ENCODE measurements around the gene SH2D3A.

The SH2D3A gene

DNA sequence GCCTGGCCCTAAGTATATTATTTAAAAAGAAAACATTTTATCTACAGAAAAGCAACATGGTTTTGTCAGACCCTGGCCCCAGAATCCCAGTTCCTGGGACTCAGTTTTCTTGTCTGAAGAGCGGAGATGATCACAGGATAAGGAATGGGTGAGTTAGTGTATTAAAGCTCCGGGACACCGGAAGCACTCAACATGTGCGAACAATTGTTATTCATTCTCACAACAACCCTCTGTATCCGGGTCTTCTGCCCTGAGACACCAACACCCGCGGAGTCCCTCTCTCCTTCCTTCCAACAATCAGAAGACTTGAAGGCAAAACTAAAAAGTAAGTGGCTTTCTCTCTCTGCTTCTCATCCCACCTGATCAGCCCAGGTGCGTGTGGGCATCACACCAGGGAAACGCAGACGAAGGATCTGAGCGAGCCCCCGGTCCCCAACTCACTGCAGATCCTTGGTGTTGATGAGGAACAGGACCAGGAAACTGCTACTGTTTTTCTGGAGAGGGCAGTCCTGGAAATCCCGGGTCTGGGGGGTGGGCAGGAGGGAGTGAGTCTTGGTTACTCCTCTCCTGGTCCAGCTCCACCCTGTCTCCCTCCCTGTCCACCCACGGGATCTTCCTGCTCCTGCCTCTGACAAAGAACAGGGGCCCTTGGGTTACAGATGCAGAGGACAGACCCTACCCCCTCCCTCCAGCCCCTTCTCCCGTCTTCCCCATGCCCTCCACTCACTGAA lies 31.9 kb downstream of the SH2D3A start:
- no peak for FAIRE-seq

DNA sequence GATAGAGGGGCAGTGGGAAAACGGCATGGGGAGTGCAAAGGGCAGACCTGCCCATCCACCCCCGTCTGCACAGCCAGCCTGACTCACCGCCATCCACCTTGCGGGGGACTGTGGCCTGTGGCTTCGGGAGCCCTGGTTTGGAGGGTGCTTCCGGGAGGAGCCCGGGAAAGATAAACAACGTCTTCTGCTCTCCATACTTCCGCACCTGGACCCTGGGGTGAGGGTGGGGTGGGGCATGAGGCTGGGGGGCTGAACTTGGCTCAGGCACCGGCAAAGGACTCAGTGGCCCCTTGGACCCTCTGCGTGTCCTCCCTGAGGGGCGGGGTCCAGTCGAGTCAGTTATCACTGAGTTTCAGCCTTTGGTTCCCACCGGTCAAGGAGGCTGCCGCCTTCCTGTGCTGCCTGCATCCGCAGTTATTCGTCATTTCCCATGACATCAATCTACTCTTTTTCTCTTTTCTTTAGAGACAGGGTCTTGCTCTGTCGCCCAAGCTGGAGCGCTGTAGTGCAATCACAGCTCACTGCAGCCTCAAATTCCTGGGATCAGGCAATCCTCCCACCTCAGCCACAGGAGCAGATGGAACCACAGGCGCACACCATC lies 33.0 kb downstream of the SH2D3A start:
- FAIRE-seq = no peak

DNA sequence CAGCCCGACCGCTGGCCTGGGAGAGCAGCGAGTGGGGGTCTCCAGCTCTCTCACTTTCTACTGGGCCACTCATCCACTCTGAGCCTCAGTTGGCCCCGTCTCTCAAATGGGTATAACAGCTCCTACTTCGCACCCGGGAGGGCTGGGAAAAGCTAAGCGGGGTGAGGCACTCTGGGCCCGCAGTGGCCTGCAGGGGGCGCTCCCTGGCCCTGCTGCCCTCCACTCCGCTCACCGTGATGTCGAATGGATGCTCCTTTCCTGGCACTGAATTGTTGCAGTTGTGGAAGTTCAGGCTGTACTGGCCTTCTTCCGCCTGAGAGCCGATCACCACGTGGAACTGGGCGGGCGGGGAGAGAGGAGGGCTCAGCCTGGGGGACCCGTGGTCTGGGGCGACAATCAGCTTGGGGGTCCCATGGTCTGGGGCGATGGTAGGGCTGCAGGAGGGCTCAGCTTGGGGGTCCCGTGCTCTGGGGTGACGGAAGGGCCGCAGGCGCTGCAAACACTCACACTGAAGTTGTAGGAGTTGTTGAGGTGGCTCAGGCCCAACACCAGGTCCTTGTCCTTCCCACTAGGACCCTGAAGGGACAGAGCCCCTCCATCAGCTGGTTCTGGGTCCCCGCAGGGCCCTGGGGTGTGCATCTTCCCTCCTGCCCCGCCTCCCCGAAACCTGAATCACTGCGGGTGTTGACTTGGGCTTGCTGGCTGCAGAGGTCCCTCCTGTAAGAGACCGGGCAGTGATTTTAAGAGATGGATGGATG lies 33.7 kb downstream of the SH2D3A start:
- FAIRE-seq = no peak

DNA sequence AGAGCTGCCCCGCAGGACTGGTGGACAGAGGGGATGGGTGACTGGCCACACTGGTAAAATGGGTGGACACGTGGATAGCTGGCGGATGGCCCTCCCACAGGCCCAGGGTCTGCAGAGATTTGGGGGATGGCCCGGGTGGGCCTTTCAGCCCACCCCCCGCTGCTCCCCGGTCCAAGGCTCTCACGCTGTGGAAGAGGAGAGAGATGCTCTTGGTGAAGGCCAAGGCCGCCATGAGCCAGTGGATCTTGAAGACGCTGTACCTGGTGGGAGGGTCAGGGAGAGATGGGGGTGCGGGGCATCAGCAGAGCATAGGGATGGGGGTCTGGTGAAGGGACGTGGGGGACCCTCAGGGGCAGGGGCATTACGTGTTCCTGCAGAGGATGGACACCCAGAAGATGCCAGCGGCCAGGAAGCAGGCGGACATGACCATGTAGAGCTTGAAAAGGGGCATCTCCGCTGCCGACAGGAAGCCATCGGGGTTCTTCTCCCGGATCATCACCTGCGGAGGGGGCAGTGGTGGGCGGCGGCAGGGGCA lies 34.4 kb downstream of the SH2D3A start:
- FAIRE-seq = no peak

DNA sequence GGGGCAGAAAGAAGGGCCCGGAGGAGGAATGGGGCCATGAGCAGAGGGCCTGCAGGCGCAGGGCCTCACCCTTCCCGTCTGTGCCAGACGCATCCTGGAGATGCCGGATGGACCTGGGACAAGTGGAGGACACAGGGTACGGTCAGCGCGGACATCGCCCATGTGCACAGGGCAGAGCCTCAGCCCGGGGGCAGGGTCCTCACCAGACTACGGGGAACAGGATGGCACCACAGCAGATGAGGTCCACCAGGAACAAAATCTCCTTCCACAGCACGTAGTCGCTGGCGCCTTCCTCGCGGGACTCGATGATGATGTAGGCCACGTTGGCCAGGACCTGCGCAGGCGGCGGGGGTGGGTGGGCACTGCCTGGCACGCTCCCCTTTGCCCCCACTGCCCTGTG lies 35.4 kb downstream of the SH2D3A start:
- no peak for FAIRE-seq

DNA sequence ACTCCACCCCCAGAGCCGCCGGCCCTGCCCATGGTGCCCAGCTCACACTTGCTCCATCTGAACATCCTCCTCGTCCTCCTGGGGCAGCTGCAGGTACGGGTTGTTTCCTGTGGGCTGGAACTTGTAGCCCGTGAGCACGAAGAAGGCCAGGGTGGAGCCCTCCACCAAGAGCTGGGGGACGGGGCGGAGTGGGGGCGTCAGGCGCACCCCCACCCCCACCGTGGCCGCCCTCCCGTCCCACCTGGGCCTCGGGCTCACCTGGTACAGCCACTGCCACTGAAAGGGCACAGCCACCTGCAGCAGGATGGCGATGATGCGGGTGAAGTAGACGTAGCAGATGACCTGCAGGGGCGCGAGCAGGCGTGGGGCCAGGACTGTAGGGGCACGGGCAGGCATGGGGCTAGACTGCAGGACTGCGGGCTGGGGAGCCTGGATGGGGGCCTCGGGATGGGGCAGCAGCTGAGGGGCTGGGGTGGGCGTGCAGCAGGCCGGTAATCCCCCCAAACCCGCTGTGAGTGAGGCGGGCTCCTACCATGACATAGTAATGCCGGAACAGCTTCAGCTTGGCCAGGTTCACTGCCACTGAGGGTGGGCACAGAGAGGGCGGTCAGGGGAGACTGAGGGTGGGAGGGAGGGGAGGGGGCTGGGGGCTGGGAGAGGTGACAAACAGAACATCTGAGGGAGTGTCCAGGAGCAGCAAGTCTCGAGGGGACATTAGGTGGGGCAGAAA lies 36.1 kb downstream of the SH2D3A start:
- FAIRE-seq = no peak

DNA sequence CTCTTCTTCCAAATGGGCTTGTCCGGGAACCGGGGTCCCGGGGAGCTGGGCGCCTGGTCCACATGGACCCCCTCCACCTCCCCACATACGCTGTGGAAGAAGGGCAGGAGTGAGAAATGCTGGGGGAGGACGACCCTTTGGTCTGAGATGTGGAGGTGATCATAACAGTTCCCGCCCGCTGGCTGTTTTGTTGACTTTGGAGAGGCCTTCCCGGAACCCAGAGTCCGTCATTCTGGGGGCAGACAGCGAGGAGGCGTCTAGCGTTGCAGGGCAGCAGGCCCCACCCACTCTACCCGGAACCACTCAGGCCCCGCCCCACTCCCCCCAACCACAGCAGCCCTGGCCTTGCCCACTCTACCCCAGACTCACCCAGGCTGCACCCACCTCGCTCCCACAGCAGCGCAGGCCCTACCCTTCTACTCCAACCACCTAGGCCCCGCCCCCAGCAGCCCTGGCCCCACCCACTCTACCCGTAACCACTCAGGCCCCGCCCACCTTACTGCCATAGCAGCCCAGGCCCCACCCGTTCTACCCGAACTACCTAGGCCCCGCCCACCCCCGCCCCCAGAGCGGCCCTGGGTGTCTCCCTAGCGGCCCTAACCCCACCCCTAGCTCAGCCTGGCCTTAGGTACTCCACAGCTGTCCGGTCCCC lies 37.0 kb downstream of the SH2D3A start:
- FAIRE-seq = no peak

DNA sequence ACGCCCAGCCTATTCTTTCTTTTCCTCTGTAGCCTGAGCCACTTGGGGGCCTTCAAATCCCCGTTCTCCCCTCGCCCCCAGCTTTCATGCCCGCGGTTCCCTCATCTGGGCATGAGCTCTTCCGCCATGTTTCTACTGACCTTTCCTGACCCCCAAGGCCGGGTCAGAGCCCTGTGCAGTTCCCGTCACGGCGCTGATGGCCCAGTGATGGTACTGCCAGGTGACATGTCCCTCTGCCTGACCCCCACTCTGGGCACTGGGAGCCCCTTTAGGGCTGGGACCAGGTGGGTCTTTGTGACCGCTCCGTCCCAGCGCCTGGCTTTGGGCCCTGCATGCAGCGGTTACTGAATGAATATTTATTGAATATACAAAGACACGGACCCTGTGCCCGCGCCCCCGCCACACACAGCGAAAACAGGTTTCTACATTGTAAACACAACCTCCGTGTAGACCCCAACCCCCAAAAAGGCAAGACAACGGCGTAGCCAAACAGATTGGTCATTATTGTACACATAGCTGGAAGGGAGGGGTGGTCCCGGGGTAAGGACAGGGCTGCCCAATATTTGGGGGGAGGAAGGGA lies 37.6 kb downstream of the SH2D3A start:
- FAIRE-seq = no peak

DNA sequence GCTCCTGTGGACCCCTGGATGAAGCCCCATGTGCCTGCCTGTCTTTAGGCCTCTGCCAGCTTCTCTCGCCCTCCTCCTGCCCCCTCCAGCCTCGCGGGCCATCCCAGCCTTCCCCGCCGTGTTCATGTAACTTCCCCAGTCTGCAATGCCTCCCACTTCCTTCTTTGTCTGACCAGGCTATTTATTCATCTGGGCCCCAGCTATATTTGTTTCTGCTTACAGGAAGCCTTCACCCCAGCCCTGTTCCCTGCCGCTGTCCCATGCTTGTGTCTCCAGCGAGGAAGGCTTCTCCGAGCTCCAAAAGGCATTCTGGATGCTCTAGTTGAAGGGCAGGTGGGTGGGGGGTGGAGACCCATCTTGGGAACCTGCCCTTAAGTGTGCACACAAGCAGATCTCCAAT lies 38.9 kb downstream of the SH2D3A start:
- FAIRE-seq = no peak

DNA sequence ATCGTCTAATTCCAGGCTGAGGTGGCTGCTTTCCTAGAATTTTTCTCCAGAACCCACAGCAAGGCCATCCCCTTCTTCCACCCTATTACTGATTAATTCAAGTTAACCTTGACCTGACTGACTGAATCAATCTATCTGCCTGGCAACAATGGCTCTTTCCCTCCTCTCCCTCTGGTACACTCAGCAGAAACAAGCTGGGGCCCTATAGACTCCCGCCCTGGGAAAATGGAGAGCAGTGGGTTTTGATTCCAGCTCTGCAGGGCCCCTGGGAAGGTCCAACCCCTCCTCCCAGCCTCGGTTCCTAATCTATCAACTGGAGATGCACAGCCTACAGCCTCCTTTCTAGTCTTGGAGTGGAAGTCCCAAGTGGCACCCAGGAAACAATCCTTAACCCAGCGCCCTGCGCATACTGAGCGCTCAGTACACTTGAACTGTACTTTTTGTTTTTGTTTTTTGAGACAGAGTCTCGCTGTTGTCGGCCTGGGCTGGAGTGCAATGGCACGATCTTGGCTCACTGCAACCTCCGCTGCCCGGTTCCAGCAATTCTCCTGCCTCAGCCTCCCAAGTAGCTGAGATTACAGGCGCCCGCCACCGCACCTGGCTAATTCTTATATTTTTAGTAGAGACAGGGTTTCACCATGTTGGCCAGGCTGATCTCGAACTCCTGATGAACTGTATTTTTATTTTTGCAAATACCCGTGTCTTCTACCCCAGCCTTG lies 41.6 kb downstream of the SH2D3A start:
- FAIRE-seq = no peak

DNA sequence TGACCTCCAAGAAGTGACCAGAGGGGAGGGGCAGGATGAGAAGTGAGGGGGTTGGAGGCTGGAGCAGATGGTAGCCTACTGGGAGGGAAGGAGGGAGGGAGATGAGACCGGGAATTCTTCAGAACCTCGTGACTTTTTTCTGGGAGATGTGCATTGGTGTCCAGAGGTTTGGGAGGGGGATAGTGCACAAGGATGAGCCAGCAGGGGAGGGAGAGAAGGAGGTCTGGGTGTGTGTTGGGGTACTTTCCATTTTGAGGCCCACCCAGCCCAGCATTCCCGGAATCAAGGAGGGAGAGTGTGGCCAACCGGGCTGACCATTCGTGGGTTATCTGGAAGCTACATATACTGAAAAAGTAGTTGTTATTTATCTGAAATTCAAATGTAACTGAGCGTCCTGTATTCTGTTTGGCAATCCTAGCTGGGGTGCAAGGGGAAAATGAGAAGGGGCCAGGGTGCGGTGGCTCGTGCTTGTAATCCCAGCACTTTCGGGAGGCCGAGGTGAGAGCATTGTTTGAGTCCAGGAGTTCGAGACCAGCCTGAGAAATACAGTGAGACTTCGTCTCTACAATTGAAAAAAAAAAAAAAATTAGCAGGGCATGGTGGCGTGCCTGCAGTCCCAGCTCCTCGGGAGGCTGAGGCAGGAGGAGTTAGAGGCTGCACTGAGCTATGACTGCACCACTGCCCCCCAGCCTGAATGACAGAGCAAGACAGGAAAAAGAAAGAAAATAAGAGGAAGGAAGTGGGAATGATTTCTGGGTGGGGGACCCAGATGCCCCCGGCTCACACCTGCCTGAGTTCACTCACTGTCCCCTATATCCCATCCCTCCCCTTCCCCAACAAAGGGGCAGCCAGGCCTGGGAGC lies 42.4 kb downstream of the SH2D3A start:
- no peak for FAIRE-seq

DNA sequence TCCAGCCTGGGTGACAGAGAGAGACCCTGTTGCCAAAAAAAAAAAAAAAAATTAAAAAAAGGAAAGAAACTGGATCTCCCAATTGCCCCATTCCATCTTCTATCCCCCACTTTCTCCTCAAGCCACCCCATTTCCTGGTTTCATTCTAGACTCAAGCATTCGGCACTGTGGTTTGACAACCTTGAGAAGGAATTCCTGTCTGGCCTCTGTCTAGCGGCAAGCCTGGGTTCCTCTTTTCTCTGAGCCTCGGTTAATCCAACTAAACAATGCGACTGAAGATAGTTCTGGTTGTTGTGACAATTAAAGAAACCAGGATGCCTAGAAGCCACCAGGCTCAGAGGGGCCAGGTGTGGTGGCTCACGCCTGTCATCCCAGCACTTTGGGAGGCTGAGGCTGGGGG lies 43.5 kb downstream of the SH2D3A start:
- no peak for FAIRE-seq

DNA sequence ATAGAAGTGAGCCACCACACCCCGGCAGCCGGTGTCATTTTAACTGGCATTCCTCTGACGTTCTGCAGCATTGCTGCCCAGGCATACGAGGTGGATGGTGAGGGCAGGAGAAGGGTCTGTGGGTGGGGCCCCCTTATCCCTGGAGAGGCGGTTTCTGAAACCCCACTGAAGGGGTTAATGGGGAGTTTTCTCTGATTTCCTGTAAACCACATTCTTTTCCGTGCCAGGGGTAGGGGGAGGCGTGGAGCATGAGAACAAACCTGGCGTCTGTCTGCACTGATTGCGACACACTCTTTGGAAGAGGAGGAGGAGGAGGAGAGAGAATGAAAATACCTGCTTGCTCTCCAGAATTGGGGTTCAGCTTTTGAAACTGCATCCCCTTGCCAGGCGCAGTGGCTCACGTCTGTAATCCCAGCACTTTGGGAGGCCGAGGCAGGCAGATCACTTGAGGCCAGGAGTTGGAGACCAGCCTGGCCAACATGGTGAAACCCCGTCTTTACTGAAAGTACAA lies 44.1 kb downstream of the SH2D3A start:
- FAIRE-seq = no peak

DNA sequence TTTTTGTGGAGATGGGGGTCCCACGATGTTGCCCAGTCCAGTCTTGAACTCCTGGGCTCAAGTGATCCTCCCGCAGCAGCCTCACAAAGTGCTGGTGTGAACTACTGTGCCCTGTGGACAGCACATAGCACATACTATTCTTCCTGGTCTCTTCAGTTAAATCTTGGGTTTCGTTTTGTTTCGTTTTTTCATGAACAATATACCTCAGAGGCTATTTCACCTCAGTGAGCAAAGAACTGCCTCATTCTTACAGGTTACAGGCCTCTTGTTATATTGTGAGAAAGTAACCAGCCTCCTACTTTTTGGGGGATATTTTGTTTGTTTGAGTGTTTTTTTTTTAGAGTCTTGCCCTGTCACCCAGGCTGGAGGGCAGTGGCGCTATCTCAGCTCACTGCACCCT lies 45.5 kb downstream of the SH2D3A start:
- no peak for FAIRE-seq

DNA sequence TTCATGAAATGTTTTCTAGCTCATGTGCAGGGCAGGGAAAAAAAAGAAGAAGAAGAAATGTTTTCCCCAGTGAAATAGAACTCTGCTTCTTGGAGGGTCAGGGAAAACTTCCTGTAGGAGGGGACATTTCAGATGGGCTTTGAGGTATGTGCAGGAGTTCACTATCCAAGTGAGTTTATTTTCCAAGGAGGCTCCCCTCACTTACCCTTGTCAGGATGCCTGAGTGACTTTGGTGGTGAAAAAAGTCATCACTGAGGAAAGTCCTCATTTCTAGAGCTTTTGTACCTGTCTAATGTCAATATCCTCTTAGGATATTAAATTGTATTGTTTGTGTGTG lies 46.1 kb downstream of the SH2D3A start:
- FAIRE-seq = no peak

DNA sequence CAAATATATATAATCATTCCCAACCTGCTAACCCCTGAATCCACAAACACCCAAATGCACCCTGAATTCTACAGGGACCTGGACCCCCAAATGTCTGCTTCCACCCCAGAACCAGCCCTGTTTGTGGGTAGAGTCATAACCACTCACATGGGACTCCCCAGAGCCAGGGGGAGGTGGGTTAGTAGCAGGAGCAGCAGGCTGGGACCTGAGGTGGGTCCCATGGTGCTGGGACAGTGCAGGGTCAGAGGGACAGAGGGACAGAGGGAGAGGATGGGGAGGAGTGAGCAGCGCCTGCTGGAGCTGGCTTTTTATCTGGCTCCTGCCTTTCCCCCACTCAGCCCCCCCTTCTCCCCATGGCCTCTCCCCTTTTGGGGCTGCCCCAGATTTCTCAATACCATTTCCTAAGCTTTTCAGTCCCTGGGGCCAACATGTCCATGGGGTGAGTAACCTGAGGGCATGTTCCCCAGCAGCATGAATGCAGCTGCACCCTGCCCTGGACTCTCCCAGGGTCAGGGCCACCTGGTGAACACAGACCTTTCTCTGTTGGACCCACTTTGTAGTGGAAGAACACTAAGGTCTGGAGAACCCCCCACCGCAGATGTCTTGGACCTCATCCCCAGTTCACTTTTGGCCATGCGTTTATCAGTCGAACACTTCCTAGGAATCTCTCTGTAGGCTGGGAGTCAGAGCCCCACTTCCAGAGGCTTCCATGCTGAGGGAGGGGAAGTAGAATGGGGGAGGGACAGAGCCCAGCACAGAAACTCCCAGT lies 46.7 kb downstream of the SH2D3A start, which contains the start of gene C3:
Gene C3, minus strand, starts transcription at position 282 of the 769 bp plus-strand sequence. Its CDS starts 61 bp downstream, at position 221.
- FAIRE-seq = no peak

DNA sequence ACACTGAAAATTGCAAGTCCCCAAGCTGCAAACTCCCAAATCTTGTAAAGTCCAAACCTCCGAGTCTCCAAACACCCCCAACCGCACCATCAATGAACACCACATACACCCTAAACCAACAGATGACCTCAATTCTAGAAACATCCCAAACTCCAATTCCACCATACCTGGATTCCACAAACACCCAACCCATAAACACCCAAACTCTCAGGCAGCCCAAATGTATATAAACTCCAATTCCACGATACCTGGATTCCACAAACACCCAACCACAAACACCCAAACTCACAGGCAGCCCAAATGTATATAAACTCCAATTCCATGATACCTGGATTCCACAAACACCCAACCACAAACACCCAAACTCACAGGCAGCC lies 47.3 kb downstream of the SH2D3A start:
- FAIRE-seq = no peak

DNA sequence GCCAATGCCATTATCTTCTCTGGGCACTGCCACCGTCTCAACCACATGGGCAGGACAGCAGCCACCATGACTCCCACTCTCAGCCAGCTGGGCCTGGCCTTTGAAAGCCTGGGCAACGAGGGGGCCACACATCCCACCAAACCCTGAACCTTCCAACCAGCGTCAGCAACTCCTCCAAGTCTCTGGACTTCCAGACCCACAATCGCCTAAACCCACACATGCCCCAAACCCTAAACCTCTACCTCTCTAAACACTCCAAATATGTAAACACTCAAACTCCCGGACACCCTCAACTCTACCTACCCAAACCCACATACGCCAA lies 47.7 kb downstream of the SH2D3A start:
- FAIRE-seq = no peak

DNA sequence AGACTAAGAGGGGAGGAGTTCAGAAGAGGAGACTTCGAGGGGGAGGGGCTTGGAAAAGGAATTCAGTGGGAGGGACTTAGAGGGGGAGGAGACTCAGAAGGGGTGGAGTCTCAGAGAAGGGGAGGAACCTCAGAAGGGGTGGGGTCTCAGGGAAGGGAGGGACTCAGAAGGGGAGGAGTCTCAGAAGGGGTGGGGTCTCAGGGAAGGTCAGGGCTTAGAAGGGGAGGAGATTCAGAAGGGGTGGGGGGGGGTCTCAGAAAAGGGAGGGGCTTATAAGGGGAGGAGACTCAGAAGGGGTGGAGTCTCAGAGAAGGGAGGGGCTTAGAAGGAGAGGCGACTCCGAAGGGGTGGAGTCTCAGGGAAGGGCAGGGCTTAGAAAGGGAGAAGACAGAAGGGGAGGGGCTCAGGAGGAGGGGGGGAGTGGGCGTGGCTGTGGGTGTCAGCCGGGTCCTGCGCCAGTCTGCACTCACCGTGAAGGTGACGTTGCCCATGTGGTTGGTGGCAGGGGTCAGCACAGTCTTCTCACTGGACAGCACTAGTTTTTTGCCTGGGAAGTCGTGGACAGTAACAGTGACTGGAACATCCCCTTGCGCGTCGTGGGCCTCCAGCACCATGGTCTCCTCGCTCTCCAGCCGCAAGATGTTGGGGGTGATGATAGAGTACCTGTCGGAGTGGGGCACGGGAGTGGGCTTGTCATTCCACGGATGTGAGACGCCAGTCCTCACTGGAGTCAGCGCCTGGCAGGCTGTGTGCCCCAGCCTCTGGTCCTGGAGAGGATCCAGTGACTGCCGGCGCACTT lies 48.3 kb downstream of the SH2D3A start:
- FAIRE-seq = no peak
